CD4-positive, alpha-beta T cell treated with Interleukin-21 for 1 hour (primary cell): Measurements from ENCODE around the gene ERCC5.
A peak's percentile ranks its signal among the peaks of the same experiment; 100 is the strongest.

ENCODE experiments used
- DNase-seq: peaks from one replicate; pipeline ENCODE4 v3.0.0-alpha.2; 2020

Gene ERCC5

GRCh38 chr13:102845630-102846260, at the start of gene ERCC5:
Gene ERCC5 (plus strand): TSS chr13:102846032. CDS start chr13:102846267, 235 bp downstream.
- DNase-seq: peak; percentile 96

- peak; percentile 79 for DNase-seq
Measured at GRCh38 chr13:102798581-102799425, 47.0 kb upstream of the ERCC5 start, which contains the start of the genes BIVM and POGLUT2. Gene BIVM (plus strand): TSS chr13:102799119. CDS start chr13:102807268, 8,149 bp downstream. Gene POGLUT2 (minus strand): TSS chr13:102798976. CDS start chr13:102798670, 306 bp downstream.

GRCh38 chr13:102799426-102800144, 46.2 kb upstream of the ERCC5 start:
- no peak for DNase-seq

DNA sequence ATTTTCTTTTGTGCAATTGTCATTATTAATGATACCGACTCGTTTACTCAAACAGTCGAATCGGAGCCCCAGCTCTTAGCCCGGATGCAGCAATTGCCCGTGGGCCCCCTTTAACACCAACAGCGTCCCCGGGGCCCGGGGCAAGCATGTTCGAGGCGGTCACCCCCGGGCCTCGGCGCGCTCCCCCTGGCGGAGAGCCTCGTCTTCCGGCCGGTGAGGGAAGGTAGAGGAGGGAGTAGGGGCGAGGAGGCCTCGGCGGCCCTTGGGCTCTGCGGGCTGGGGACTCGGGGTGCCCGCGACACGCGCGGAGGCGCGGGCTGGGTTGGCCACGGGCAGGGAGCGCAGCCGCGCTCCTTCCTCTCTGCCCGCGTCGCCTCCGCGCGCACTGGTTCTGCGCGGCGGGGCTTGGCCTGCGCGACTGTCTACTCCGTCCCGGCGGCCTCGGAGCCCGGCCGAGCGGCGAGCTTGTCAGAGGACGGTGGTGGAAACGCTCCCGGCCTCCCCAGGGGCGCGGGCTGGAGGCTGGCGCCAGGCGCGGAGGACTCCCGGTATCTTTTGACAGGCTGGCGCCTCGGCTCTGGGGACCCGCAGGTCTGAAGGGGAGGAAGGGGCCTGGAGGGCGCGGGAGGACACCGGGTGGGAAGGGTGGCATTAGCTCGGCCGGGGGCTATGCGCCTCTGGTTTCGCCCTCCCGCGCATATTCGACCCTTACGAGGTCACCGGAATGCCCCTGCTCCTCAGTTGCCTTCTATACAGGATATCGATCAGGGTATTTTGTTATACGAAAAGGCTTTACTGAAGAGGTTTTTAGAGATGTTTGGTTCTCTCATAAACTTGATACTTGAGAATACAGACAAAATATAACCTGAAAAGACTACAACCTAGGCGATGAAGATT, 45.4 kb upstream of the ERCC5 start:
- peak; percentile 86 for DNase-seq

DNA sequence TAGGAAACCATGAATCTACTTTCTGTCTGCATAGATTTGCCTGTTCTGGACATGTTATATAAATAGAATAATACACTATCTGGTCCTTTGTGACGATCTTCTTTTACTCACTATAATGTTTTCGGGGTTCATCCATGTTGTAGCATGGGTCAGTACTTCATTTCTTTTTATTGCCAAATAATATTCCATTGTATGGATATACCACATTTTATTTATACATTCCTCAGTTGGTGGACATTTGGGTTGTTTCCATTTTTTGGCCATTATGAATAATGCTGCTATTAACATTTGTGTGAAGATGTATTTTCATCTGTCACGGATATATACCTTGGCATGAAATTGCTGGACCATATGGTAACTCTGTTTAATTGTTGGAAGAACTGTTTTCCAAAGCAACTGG, 40.2 kb upstream of the ERCC5 start:
- no peak for DNase-seq

GRCh38 chr13:102807699-102808098, 38.1 kb upstream of the ERCC5 start:
- no peak for DNase-seq

DNA sequence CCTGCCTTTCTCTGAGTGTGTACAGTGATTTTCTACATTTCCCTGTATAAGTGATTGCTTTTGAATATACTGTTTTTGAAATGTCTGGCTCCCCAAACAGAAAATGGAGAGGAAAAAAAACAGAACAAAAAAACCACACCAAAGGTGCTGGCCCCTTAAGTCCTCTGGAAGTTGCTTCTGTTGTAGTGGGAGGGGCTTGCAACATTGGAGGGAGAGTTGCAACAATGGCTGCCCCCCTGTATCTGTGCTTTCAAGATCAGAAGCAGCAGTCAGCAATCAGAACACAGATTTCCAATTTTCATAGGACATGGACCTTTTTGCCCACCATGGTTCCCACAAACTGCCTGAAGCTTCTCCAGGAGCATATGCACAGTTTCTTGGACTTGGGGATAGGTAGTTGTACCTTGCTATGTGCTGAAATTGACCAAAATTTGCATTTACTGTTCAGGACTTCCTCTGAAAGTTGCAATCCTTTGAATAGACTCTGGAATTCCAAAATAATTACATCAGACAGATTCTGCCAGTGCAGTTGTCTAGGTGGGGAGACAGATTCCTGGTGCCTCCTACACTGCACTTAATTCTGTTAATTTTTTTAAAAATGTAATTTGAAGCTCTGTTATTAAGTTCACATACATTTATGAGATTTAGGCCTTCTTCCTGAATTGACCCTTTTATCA, 33.1 kb upstream of the ERCC5 start:
- DNase-seq: no peak

GRCh38 chr13:102814025-102814607, 31.7 kb upstream of the ERCC5 start:
- DNase-seq: no peak

- no peak for DNase-seq
Measured at GRCh38 chr13:102814793-102815192, 31.0 kb upstream of the ERCC5 start.

DNA sequence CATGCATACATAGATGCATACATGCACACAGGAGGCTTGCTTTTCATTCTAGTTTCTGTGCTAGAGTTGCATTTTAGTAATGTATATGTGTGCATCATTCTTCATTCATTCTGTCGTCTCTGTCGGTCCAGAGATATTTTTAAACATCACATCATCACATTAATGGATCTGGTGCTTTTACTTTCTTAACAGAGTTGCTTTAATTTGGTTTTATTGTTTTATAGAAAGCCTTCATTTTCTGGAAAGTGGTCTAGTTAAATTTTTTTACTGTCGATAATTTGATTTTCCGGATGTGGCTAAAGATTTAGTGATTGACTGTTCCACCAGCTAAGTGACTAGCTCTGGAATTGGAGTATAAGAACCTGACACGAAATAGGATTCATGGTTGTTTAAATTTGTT, 30.0 kb upstream of the ERCC5 start:
- no peak for DNase-seq

- DNase-seq: no peak
Measured at GRCh38 chr13:102816708-102817107, 29.1 kb upstream of the ERCC5 start.

GRCh38 chr13:102817241-102817640, 28.6 kb upstream of the ERCC5 start:
- no peak for DNase-seq

- DNase-seq: no peak
Measured at GRCh38 chr13:102817907-102818306, 27.9 kb upstream of the ERCC5 start.

GRCh38 chr13:102825400-102825799, 20.4 kb upstream of the ERCC5 start:
- DNase-seq: no peak

DNA sequence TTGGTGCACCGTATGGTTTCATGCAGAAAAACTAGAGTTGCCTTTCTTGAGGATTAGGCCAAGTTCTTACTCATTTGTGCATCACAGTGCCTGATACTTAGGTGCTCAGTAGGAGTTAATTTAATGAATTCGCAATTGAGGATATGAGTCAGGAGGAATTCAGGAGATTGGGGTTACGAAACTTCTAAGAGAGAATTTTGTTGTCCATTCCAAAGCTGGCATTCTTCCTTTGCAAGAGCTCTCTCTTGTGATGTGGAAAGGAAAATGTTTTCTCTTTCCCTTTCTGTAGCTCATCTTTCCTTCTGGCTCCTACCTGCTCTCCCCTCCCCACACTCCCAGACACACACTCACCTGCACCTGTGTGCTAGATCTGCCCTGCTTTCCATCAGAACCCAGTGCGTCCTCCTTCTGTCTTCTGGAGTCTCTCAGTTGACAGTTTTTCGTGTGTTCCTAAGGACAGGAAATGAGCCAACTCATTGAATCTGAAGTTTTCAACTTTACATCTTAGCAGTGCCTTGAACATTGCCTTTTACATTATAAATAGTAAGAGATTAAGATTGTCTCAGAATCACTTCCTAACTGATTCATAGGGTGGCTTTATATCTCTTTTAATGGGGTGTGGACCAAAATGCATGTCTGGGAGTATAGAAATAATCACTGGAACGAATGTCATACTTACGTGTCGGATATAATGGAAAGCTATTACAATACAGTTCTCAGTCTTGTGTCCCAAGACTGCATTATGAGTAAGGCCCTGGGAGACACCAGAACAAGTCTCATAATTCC, 19.7 kb upstream of the ERCC5 start:
- DNase-seq: no peak

- DNase-seq: no peak
Measured at GRCh38 chr13:102830646-102831045, 15.2 kb upstream of the ERCC5 start.

- DNase-seq: no peak
Measured at GRCh38 chr13:102836471-102836870, 9.4 kb upstream of the ERCC5 start.

- DNase-seq: no peak
Measured at GRCh38 chr13:102838273-102838672, 7.6 kb upstream of the ERCC5 start.

DNA sequence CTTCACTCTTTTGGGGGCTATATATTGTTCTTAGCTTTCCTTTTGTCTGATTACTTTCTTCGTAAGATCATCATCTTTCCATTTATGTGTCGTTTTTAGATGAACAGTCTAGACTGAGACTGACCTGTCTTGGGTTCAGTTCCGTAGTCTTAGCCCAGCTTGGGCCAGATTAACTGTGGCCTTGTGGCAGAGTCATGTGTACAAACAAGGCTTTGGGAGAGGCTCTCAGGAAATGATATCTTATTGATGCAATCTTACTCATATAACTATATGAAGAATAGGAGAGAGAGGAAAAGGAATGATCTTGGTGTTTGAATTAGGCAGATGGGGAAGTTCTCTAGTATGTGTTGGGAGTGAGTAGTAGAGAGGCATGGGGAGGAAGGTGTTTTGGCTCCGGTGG, 6.8 kb upstream of the ERCC5 start:
- DNase-seq: no peak

GRCh38 chr13:102839462-102839861, 6.4 kb upstream of the ERCC5 start:
- DNase-seq: no peak

GRCh38 chr13:102845289-102845629, 573 bp upstream of the ERCC5 start:
- no peak for DNase-seq
